Measurements from ENCODE around the gene DNAH2.

DNAH2 gene

DNA sequence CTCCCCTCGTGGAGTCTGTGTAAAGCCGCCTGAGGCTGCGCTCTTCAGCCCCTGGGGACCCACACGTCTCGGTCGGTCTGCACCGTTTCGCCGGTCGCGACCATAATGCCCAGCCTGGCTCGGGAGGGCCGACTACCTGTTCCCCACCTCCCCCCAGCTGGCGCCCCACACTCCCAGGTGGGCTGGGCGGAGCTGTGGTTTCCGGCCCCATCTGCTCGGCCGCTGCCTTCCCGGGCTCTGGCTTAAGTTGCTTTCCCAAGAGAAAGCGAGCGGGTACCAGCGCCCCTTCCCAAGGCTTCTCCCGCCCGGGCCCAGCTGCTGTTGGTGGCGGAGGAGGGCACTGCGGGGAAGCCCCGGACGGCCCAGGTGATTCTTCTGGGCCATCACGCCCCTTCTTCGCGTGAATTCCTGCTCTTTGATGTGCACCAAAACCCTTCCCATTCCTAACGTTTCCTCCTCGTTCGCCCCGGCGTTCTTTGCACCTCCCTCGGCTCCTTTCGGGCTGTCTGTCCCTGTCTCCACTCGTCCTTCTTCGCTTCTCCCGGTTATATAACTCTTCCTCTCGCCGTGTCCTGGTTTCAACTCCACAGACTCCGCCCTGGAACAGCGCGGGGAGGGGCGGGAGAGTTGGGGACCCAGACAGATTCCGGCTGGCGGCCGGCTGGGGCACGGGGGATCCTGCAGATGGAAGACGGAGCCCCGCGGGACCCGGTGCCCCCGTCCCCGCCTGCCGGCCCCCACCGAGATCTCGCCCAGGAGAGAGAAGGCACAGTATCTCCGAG, 118.5 kb downstream of the DNAH2 start (continued):
- TF ChIP-seq, protein P1, sequence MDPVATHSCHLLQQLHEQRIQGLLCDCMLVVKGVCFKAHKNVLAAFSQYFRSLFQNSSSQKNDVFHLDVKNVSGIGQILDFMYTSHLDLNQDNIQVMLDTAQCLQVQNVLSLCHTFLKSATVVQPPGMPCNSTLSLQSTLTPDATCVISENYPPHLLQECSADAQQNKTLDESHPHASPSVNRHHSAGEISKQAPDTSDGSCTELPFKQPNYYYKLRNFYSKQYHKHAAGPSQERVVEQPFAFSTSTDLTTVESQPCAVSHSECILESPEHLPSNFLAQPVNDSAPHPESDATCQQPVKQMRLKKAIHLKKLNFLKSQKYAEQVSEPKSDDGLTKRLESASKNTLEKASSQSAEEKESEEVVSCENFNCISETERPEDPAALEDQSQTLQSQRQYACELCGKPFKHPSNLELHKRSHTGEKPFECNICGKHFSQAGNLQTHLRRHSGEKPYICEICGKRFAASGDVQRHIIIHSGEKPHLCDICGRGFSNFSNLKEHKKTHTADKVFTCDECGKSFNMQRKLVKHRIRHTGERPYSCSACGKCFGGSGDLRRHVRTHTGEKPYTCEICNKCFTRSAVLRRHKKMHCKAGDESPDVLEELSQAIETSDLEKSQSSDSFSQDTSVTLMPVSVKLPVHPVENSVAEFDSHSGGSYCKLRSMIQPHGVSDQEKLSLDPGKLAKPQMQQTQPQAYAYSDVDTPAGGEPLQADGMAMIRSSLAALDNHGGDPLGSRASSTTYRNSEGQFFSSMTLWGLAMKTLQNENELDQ (tag by site-specific recombination; IDR thresholded peaks at IDR 0.05; ENCODE audit: low read depth), result no peak
- TF ChIP-seq ZNF416 (tag by site-specific recombination; IDR thresholded peaks at IDR 0.05) (no peak), ZNF10 (tag by site-specific recombination; IDR thresholded peaks at IDR 0.05) (no peak; the same call in 1 of the 2 replicates), REPIN1 (tag by site-specific recombination; IDR thresholded peaks at IDR 0.05; ENCODE audit: low read depth) (peak; percentile 32; the same call in 1 of the 2 replicates), ZNF785 (tag by site-specific recombination; IDR thresholded peaks at IDR 0.05) (no peak), BCL11A (tag by site-specific recombination; IDR thresholded peaks at IDR 0.05; ENCODE audit: low read depth) (0 out of 2 replicates have a peak, but pooled peaks have one; percentile 58), ZNF596 (tag by site-specific recombination; IDR thresholded peaks at IDR 0.05) (no peak), MYNN (tag by site-specific recombination; IDR thresholded peaks at IDR 0.05; ENCODE audit: borderline replicate concordance) (peak; percentile 8; the same call in 1 of the 2 replicates), HOXC10 (CRISPR knock-in tag; IDR thresholded peaks at IDR 0.05) (no peak), ZBTB8A (tag by site-specific recombination; IDR thresholded peaks at IDR 0.05) (peak; percentile 42; the same call in 1 of the 2 replicates), SCRT1 (tag by site-specific recombination; IDR thresholded peaks at IDR 0.05; ENCODE audit: borderline replicate concordance) (peak; percentile 62), ZNF324 (tag by site-specific recombination; IDR thresholded peaks at IDR 0.05) (peak; percentile 75; the same call in 1 of the 2 replicates), ZNF555 (tag by site-specific recombination; conservative IDR thresholded peaks at IDR 0.05) (no peak), ZNF341 (tag by site-specific recombination; IDR thresholded peaks at IDR 0.05; ENCODE audit: low read depth) (peak; percentile 98), SP2 (tag by site-specific recombination; IDR thresholded peaks at IDR 0.05) (peak; percentile 55), ZNF660 (tag by site-specific recombination; IDR thresholded peaks at IDR 0.05) (0 out of 2 replicates have a peak, but pooled peaks have one; percentile 51), ZNF157 (tag by site-specific recombination; IDR thresholded peaks at IDR 0.05) (no peak), KLF10 (tag by site-specific recombination; IDR thresholded peaks at IDR 0.05) (peak; percentile 53; the same call in 1 of the 2 replicates), ZNF335 (tag by site-specific recombination; conservative IDR thresholded peaks at IDR 0.05) (no peak), YY2 (tag by site-specific recombination; IDR thresholded peaks at IDR 0.05) (peak; percentile 34; the same call in 1 of the 2 replicates), ZIC2 (tag by site-specific recombination; IDR thresholded peaks at IDR 0.05) (peak; percentile 9; the same call in 1 of the 2 replicates), ZNF354C (tag by site-specific recombination; IDR thresholded peaks at IDR 0.05; ENCODE audit: borderline replicate concordance, low read depth) (no peak), OSR2 (tag by site-specific recombination; IDR thresholded peaks at IDR 0.05) (0 out of 2 replicates have a peak, but pooled peaks have one; percentile 40), ZNF623 (tag by site-specific recombination; IDR thresholded peaks at IDR 0.05) (peak; percentile 29; the same call in 1 of the 2 replicates), ZNF654 (tag by site-specific recombination; IDR thresholded peaks at IDR 0.05; ENCODE audit: low read depth) (no peak), KLF1 (tag by site-specific recombination; IDR thresholded peaks at IDR 0.05) (peak; percentile 11; the same call in 1 of the 2 replicates), ZNF24 (tag by site-specific recombination; IDR thresholded peaks at IDR 0.05) (0 out of 2 replicates have a peak, but pooled peaks have one; percentile 23)
- TF ChIP-seq, protein P2, sequence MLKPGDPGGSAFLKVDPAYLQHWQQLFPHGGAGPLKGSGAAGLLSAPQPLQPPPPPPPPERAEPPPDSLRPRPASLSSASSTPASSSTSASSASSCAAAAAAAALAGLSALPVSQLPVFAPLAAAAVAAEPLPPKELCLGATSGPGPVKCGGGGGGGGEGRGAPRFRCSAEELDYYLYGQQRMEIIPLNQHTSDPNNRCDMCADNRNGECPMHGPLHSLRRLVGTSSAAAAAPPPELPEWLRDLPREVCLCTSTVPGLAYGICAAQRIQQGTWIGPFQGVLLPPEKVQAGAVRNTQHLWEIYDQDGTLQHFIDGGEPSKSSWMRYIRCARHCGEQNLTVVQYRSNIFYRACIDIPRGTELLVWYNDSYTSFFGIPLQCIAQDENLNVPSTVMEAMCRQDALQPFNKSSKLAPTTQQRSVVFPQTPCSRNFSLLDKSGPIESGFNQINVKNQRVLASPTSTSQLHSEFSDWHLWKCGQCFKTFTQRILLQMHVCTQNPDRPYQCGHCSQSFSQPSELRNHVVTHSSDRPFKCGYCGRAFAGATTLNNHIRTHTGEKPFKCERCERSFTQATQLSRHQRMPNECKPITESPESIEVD (tag by site-specific recombination; IDR thresholded peaks at IDR 0.05), result no peak
- TF ChIP-seq, protein P3, sequence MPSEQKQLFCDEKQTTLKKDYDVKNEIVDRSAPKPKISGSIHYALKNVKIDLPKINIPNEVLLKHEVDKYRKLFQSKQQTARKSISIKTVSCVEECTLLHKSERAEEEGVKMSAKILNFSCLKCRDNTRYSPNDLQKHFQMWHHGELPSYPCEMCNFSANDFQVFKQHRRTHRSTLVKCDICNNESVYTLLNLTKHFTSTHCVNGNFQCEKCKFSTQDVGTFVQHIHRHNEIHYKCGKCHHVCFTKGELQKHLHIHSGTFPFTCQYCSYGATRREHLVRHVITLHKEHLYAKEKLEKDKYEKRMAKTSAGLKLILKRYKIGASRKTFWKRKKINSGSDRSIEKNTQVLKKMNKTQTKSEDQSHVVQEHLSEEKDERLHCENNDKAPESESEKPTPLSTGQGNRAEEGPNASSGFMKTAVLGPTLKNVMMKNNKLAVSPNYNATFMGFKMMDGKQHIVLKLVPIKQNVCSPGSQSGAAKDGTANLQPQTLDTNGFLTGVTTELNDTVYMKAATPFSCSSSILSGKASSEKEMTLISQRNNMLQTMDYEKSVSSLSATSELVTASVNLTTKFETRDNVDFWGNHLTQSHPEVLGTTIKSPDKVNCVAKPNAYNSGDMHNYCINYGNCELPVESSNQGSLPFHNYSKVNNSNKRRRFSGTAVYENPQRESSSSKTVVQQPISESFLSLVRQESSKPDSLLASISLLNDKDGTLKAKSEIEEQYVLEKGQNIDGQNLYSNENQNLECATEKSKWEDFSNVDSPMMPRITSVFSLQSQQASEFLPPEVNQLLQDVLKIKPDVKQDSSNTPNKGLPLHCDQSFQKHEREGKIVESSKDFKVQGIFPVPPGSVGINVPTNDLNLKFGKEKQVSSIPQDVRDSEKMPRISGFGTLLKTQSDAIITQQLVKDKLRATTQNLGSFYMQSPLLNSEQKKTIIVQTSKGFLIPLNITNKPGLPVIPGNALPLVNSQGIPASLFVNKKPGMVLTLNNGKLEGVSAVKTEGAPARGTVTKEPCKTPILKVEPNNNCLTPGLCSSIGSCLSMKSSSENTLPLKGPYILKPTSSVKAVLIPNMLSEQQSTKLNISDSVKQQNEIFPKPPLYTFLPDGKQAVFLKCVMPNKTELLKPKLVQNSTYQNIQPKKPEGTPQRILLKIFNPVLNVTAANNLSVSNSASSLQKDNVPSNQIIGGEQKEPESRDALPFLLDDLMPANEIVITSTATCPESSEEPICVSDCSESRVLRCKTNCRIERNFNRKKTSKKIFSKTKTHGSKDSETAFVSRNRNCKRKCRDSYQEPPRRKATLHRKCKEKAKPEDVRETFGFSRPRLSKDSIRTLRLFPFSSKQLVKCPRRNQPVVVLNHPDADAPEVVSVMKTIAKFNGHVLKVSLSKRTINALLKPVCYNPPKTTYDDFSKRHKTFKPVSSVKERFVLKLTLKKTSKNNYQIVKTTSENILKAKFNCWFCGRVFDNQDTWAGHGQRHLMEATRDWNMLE (tag by site-specific recombination; conservative IDR thresholded peaks at IDR 0.05; ENCODE audit: low read depth), result no peak
- TF ChIP-seq, protein P4, sequence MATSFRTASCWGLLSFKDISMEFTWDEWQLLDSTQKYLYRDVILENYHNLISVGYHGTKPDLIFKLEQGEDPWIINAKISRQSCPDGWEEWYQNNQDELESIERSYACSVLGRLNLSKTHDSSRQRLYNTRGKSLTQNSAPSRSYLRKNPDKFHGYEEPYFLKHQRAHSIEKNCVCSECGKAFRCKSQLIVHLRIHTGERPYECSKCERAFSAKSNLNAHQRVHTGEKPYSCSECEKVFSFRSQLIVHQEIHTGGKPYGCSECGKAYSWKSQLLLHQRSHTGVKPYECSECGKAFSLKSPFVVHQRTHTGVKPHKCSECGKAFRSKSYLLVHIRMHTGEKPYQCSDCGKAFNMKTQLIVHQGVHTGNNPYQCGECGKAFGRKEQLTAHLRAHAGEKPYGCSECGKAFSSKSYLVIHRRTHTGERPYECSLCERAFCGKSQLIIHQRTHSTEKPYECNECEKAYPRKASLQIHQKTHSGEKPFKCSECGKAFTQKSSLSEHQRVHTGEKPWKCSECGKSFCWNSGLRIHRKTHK (tag by site-specific recombination; IDR thresholded peaks at IDR 0.05), result no peak

All from HEK293 (cell line).